Natural killer cell treated with Interleukin-12 subunit alpha and Interleukin-12 subunit beta and Interleukin-15 and Interleukin-18, amount 100 ng/mL, for 72 hours (primary cell): ENCODE measurements around the gene LIME1. TPM values are rescaled to one million over a fixed set of nuclear protein-coding genes. Genes with fewer than 3 reads are reported as not detected.

Experiments used
- ATAC-seq, 2 donors: fragments of 150-1000 bp; cut with Tn5 transposase in 1 of 2; sonication (Bioruptor Pico), chemical (Tn5 transposase) in 1 of 2; 2 replicates each; pipeline ENCODE4 v1.10.0; 2021
- DNase-seq: peaks from one replicate; pipeline ENCODE4 v3.0.0; 2022; ENCODE audit warnings: low spot score
- H3K27ac Mint-ChIP-seq, 2 donors: 1 replicate in 1 of 2; 2 replicates in 1 of 2; pipeline ENCODE4 v1.8.0; 2022; ENCODE audit warnings: mixed read lengths in 2 of 2, mild to moderate bottlenecking in 1 of 2, moderate library complexity in 1 of 2
- H3K27me3 Mint-ChIP-seq, 2 donors: 1 replicate in 1 of 2; 2 replicates in 1 of 2; pipeline ENCODE4 v1.8.0; 2022; ENCODE audit warnings: mixed read lengths in 2 of 2
- H3K36me3 Mint-ChIP-seq: one replicate; pipeline ENCODE4 v1.8.0; 2022; ENCODE audit warnings: mixed read lengths
- H3K4me1 Mint-ChIP-seq, 2 donors: 1 replicate in 1 of 2; 2 replicates in 1 of 2; pipeline ENCODE4 v1.8.0; 2022; ENCODE audit warnings: low read depth in 2 of 2, mixed read lengths in 2 of 2, mild to moderate bottlenecking in 1 of 2
- H3K4me3 Mint-ChIP-seq: one replicate; pipeline ENCODE4 v1.8.0; 2022; ENCODE audit warnings: mixed read lengths
- H3K9me3 Mint-ChIP-seq: 2 replicates; pipeline ENCODE4 v1.8.0; 2022; ENCODE audit warnings: mixed read lengths
- total RNA-seq, 2 donors: library from RNA; stranded (reverse); gene quantifications; one replicate each; pipeline ENCODE4 v1.2.3, GENCODE V29; 2022

The LIME1 gene
- total RNA-seq, 2 donors from 2014 or later = 9.3 to 15.7 TPM

DNA sequence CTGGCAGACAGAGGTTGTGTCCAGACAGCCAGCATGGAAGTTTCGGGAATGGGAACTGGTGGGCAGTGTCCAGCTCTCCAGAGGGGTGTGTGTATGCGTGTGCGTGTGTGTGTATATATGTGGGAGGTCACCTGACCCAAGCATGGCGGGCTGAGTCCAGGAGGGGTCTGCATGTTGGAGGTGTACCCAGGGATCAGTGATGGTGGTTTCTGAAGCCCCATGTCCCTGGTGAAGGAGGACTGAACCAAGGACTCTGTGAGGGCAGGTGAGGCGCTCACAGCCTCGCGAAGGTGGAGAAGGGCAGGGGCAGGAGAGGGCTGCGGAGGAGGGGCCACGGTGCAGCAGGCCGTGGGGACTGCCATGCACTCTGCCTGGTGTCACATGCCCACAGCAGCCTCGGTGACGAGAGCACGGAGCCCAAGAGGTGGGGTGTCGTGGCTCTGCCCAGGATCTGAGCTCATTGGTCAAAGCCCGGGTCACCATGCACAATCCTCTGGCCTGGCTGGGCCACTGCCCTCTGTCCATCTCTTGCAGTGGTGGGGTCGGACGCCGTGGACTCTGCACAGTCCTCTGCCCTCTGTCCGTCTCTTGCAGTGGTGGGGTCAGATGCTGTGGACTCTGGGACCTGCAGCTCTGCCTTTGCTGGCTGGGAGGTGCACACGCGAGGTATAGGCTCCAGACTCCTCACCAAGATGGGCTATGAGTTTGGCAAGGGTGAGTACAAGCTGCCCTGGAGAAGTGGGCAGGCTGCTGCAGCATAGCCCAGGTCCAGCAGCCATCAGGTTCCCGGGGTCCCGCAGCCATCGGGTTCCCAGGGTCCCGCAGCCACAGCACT, 2.1 kb upstream of the LIME1 start:
- Mint-ChIP-seq H3K9me3 (no peaks in the 10 kb centered on the region), H3K27me3 (no peaks in the 10 kb centered on the region), H3K36me3 (no peaks in the 10 kb centered on the region), H3K4me1 (peaks cover 16 to 26% of the 10 kb centered on the region in 2 donors), H3K27ac (no peak overlapping the region), H3K4me3 (no peak overlapping the region)
- DNase-seq (no peak), ATAC-seq (no peak)

GRCh38 chr20:63734946-63735858, 1.3 kb upstream of the LIME1 start:
- H3K27me3 Mint-ChIP-seq = no peaks in the 10 kb centered on the region
- ATAC-seq (no peak), DNase-seq (no peak)
- H3K27ac Mint-ChIP-seq = peak overlapping the region in 1 of 2 donors; percentile 53
- H3K4me1 Mint-ChIP-seq = peaks cover 12 to 23% of the 10 kb centered on the region in 2 donors
- no peaks in the 10 kb centered on the region for H3K36me3 Mint-ChIP-seq
- no peaks in the 10 kb centered on the region for H3K9me3 Mint-ChIP-seq
- H3K4me3 Mint-ChIP-seq = no peak overlapping the region

DNA sequence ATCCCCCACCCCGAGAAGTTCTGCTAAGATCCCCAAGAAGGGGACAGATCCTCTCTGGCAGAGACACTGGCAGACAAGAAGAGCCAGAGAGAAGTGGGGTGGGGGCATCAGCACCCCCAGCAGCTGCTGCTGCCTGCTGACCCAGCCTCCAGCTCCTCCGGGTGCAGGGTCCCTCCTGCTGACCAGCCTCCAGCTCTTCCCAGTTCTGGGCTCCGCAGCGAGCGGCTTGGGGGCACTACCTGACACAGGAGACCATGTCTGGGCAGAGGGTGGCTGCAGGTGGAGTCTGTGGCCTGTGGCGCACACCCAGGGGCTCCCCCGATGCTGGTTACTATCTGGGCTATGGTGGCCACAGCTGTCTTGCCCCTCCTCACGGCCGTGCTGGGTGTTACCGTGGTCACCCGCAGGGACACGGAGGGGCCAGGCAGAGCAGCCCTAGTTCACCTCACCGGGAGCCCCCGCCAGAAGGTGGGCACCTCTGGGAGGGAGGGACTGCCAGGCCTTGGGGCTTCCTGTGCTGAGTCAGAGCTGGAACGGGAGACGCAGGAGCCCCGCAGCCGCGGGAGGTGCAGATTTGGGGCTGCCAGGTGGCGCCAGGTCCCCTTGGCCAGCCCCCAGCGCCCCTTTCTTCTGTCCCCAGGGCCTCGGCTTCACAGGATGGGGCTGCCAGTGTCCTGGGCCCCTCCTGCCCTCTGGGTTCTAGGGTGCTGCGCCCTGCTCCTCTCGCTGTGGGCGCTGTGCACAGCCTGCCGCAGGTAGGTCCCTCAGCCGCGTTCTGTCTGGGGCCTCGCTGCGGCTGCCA, 630 bp downstream of the LIME1 start:
- Mint-ChIP-seq H3K4me1 (peaks cover 12 to 23% of the 10 kb centered on the region in 2 donors), H3K36me3 (no peaks in the 10 kb centered on the region), H3K9me3 (no peaks in the 10 kb centered on the region), H3K27ac (no peak overlapping the region), H3K4me3 (peak overlapping the region; percentile 69), H3K27me3 (no peaks in the 10 kb centered on the region)
- ATAC-seq (no peak), DNase-seq (no peak)

DNA sequence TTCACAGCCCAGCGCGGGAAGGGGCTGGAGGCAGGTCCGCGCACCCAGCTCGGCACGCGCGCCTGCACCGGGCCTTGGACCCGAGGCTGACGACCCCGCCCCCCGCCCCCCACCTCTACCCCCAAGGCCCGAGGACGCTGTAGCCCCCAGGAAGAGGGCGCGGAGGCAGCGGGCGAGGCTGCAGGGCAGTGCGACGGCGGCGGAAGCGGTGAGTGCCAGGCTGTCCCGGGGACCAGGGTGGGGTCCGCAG, 1.2 kb downstream of the LIME1 start:
- DNase-seq (no peak), ATAC-seq (no peak)
- no peaks in the 10 kb centered on the region for H3K27me3 Mint-ChIP-seq
- H3K9me3 Mint-ChIP-seq = no peaks in the 10 kb centered on the region
- H3K4me3 Mint-ChIP-seq = no peak overlapping the region
- H3K27ac Mint-ChIP-seq = no peak overlapping the region
- H3K4me1 Mint-ChIP-seq = peaks cover 12 to 23% of the 10 kb centered on the region in 2 donors
- no peaks in the 10 kb centered on the region for H3K36me3 Mint-ChIP-seq

DNA sequence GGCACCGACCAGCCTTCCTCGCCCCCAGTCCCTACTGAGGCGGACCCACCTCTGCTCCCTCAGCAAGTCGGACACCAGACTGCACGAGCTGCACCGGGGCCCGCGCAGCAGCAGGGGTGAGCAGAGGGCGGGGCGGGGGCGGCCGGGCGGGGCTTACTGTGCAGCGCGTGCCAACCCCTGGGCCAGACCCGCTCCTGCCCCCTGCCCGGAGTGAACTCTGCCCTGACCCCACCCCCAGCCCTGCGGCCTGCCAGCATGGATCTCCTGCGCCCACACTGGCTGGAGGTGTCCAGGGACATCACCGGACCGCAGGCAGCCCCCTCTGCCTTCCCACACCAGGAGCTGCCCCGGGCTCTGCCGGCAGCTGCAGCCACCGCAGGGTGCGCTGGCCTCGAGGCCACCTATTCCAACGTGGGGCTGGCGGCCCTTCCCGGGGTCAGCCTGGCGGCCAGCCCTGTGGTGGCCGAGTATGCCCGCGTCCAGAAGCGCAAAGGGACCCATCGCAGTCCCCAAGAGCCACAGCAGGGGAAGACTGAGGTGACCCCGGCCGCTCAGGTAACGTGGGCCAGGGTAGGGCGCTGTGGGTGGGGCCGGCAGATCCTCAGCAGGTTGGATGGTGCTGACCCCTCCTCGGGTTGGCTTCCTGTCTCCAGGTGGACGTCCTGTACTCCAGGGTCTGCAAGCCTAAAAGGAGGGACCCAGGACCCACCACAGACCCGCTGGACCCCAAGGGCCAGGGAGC, 1.7 kb downstream of the LIME1 start:
- Mint-ChIP-seq H3K4me3 (peak overlapping the region; percentile 8), H3K27ac (no peak overlapping the region), H3K4me1 (peaks cover 12 to 23% of the 10 kb centered on the region in 2 donors), H3K27me3 (no peaks in the 10 kb centered on the region), H3K9me3 (no peaks in the 10 kb centered on the region), H3K36me3 (no peaks in the 10 kb centered on the region)
- ATAC-seq (no peak), DNase-seq (no peak)

DNA sequence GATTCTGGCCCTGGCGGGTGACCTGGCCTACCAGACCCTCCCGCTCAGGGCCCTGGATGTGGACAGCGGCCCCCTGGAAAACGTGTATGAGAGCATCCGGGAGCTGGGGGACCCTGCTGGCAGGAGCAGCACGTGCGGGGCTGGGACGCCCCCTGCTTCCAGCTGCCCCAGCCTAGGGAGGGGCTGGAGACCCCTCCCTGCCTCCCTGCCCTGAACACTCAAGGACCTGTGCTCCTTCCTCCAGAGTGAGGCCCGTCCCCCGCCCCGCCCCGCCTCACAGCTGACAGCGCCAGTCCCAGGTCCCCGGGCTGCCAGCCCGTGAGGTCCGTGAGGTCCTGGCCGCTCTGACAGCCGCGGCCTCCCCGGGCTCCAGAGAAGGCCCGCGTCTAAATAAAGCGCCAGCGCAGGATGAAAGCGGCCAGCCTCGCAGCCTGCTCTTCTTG, 2.2 kb downstream of the LIME1 start:
- no peak overlapping the region for H3K4me3 Mint-ChIP-seq
- H3K4me1 Mint-ChIP-seq = peaks cover 12 to 19% of the 10 kb centered on the region in 2 donors
- no peak for DNase-seq
- H3K9me3 Mint-ChIP-seq = no peaks in the 10 kb centered on the region
- H3K27ac Mint-ChIP-seq = no peak overlapping the region
- H3K27me3 Mint-ChIP-seq = no peaks in the 10 kb centered on the region
- no peak for ATAC-seq
- H3K36me3 Mint-ChIP-seq = no peaks in the 10 kb centered on the region

DNA sequence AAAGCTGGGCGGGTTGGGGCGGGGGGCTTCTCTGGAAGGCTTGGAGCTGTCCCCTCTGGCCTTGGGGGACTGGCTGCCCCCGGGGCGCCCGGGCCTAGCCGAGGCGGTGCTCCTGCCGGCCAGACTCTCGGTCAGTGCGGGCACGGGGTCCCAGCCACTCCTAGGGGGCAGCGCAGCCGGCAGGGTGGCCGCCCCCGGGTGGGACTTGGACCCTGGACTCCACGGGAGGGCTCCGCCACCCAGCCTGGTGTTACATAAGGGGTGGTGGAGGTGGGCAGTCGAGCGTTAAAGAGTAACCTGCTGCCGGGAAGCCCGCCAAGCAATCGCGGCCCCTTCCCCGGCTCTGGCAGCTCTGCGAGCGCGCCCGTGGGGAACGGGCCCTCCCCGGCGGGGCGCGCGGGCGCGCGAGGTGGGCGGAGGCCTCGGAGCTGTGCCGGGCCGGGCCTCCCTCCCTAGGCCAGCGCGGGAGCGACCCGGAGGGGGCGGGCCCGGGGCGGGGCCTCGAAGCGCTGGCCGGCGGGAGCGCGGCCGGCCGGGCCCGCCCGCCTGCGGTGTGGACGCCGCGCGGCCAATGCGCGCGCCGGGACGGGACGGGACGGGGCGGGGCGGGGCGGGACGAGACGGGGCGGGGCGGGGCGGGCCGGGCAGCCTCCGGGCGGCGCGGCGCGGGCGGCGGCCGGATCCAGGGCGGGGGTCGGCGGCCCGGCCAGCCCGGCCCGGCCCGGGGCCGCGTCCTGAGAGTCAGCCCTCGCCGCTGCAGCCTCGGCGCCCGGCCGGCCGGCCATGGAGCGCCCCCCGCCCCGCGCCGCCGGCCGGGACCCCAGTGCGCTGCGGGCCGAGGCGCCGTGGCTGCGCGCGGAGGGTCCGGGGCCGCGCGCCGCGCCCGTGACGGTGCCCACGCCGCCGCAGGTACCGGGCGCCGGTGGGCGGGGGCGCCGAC, 2.9 kb downstream of the LIME1 start, which contains the start of gene SLC2A4RG:
Gene SLC2A4RG (plus strand): TSS at position 647 of the 940 bp plus-strand sequence. CDS start 137 bp downstream, at position 784.
- no peaks in the 10 kb centered on the region for H3K27me3 Mint-ChIP-seq
- no peaks in the 10 kb centered on the region for H3K9me3 Mint-ChIP-seq
- no peaks in the 10 kb centered on the region for H3K36me3 Mint-ChIP-seq
- no peak within 1 kb of the TSS for H3K27ac Mint-ChIP-seq
- no peak within 1 kb of the TSS for H3K4me3 Mint-ChIP-seq
- DNase-seq (peak; percentile 87), ATAC-seq (peak; percentile 88 to 92)
- peaks cover 12 to 15% of the 10 kb centered on the region in 2 donors for H3K4me1 Mint-ChIP-seq

DNA sequence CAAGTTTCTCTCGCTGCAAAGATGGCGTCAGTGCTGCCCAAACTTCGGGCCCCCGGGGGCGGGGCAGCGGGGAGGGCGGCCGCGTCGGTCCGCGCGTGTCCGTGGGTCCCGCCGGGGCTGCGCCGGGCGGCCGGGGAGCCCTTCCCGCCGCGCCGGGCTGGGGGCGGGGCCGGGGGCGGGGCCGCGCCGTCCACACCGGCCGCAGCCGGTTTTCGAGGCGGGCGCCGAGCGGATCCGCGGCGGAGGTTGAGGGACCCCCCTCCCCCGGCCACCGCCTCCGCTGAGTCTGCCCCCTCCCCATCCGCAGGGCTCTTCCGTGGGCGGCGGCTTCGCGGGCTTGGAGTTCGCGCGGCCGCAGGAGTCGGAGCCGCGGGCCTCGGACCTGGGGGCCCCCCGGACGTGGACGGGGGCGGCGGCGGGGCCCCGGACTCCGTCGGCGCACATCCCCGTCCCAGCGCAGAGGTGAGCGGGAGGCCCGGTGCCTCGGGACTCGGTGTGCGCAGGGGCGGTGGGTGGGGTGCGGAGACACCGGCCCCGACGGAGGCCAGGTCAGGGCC, 3.7 kb downstream of the LIME1 start:
- no peak for DNase-seq
- Mint-ChIP-seq H3K27me3 (no peaks in the 10 kb centered on the region), H3K4me3 (no peak overlapping the region), H3K36me3 (no peaks in the 10 kb centered on the region), H3K27ac (no peak overlapping the region), H3K9me3 (no peaks in the 10 kb centered on the region), H3K4me1 (peaks cover 12 to 15% of the 10 kb centered on the region in 2 donors)
- ATAC-seq = peak; percentile 41 to 62

DNA sequence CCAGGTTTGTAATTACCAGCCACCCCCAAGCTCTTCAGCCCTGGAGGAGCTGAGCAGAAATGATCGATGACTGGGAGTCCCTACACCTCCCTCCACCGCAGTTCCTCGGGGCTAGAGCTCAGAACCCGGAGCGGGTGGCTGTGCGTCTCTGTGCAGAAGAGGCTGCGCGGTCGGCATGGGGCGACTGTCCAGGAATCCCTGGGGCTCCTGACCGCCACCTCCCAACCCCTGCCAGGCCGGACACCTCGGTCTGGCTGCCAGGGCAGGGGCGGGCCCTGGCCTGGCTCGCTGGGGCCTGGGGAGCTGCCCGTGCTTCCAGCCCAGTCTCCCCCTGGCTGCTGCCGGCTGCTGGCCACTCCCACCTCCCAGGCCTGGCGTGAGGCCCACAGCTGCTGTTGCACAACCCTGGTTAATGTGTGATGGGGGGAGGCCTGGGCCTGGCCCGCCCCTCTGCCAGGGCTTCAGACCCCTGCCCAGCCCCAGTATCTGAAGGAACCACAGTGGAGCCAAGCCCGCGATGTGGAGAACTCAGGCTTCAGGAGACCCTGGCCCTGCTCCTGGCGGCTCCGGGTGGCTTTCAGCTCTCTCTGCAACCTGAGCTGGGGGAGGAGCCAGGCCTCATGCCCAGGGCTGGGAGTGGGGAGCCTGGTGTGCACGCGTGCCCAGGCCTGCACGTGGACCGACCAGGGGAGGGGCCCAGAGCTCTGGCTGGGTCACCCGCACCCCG, 4.3 kb downstream of the LIME1 start:
- Mint-ChIP-seq H3K4me1 (peaks cover 7 to 12% of the 10 kb centered on the region in 2 donors), H3K36me3 (no peaks in the 10 kb centered on the region), H3K27ac (no peak overlapping the region), H3K4me3 (peak overlapping the region; percentile 25), H3K9me3 (no peaks in the 10 kb centered on the region), H3K27me3 (no peaks in the 10 kb centered on the region)
- peak; percentile 10 to 54 for ATAC-seq
- DNase-seq = no peak

GRCh38 chr20:63741354-63741675, 4.9 kb downstream of the LIME1 start:
- H3K27ac Mint-ChIP-seq = no peak overlapping the region
- no peak for DNase-seq
- H3K4me1 Mint-ChIP-seq = peaks cover 1 to 7% of the 10 kb centered on the region in 2 donors
- no peaks in the 10 kb centered on the region for H3K36me3 Mint-ChIP-seq
- no peak for ATAC-seq
- H3K4me3 Mint-ChIP-seq = peak overlapping the region; percentile 20
- no peaks in the 10 kb centered on the region for H3K9me3 Mint-ChIP-seq
- no peaks in the 10 kb centered on the region for H3K27me3 Mint-ChIP-seq

DNA sequence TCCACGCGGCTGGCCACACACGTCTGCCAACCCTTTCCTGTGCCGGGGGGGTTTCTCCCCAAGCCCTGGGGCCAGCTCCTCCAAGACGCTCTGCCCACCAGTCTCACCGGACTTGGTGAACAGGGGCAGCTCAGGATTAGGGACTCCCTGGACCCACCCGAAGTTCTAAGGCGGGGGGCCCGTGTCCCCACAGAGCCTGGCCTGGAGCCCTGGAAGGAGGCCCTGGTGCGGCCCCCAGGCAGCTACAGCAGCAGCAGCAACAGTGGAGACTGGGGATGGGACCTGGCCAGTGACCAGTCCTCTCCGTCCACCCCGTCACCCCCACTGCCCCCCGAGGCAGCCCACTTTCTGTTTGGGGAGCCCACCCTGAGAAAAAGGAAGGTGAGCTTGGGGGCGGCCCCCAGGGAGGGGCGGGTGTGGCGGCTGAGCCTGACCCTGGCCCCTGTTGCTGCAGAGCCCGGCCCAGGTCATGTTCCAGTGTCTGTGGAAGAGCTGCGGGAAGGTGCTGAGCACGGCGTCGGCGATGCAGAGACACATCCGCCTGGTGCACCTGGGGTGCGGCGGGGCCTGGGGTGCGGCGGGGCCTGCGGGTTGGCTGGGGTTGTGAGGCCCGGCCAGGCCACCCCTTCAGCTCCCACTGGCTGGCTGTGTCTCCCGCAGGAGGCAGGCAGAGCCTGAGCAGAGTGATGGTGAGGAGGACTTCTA, 5.4 kb downstream of the LIME1 start:
- peaks cover 0 to 4% of the 10 kb centered on the region in 2 donors for H3K4me1 Mint-ChIP-seq
- H3K36me3 Mint-ChIP-seq = no peaks in the 10 kb centered on the region
- no peaks in the 10 kb centered on the region for H3K27me3 Mint-ChIP-seq
- DNase-seq = no peak
- peak overlapping the region; percentile 20 for H3K4me3 Mint-ChIP-seq
- ATAC-seq = no peak
- no peak overlapping the region for H3K27ac Mint-ChIP-seq
- no peaks in the 10 kb centered on the region for H3K9me3 Mint-ChIP-seq
